HepG2 (cell line): Measurements from ENCODE around the gene PARD3. TPM values are rescaled to one million over a fixed set of nuclear protein-coding genes. Genes with fewer than 3 reads are reported as not detected.

ENCODE experiments used
- ATF7 ChIP-seq, 2 experiments: fragments of 450-650 bp in 1 of 2; sonication (generic) in 1 of 2; formaldehyde crosslinking in 1 of 2; IDR thresholded peaks; 2 replicates each; pipeline versions ENCODE4 v1.4.0 to v1.6.1; 2016 to 2020; ENCODE audit warnings: antibody characterized with exemption in 1 of 2, mild to moderate bottlenecking in 1 of 2, missing genetic modification reagents in 1 of 2
- CCAR2 ChIP-seq: fragments of 200-400 bp; formaldehyde crosslinking; optimal IDR thresholded peaks from 2 replicates; pipeline ENCODE3; 2018; ENCODE audit warnings: low read depth, mild to moderate bottlenecking, low read length, moderate library complexity
- GATAD2A ChIP-seq: IDR thresholded peaks from 2 replicates; pipeline ENCODE4 v1.6.1; 2016
- HOXD1 ChIP-seq: sonication (generic); formaldehyde crosslinking; IDR thresholded peaks from 2 replicates; pipeline ENCODE4 v1.5.0; 2020; ENCODE audit warnings: missing genetic modification reagents
- KAT2B ChIP-seq: fragments of 150-350 bp; IDR thresholded peaks from 2 replicates; pipeline ENCODE4 v1.6.1; 2014; ENCODE audit warnings: low read depth, low read length, borderline replicate concordance
- MBD4 ChIP-seq: IDR thresholded peaks from 2 replicates; pipeline ENCODE4 v1.6.1; 2012; ENCODE audit warnings: low read length, inconsistent platforms, borderline replicate concordance
- PBX2 ChIP-seq: IDR thresholded peaks from 2 replicates; pipeline ENCODE4 v1.6.1; 2016; ENCODE audit warnings: control low read depth
- PRPF4 ChIP-seq: fragments of 200-400 bp; formaldehyde crosslinking; IDR thresholded peaks from 2 replicates; pipeline ENCODE4 v1.6.1; 2016; ENCODE audit warnings: low read length, low read depth; ENCODE audit not compliant: poor library complexity, severe bottlenecking
- RAD21 ChIP-seq: fragments of 450-650 bp; formaldehyde crosslinking; IDR thresholded peaks from 2 replicates; pipeline ENCODE4 v1.5.0; 2020; ENCODE audit warnings: mild to moderate bottlenecking
- THAP9 ChIP-seq: sonication (generic); formaldehyde crosslinking; IDR thresholded peaks from 2 replicates; pipeline ENCODE4; 2020; ENCODE audit warnings: missing genetic modification reagents, mild to moderate bottlenecking, borderline replicate concordance
- TIGD3 ChIP-seq: sonication (generic); formaldehyde crosslinking; IDR thresholded peaks from 2 replicates; pipeline ENCODE4 v1.5.1; 2020; ENCODE audit warnings: mild to moderate bottlenecking, missing genetic modification reagents, borderline replicate concordance
- ZFP91 ChIP-seq: sonication (generic); formaldehyde crosslinking; IDR thresholded peaks from 2 replicates; pipeline ENCODE4 v1.9.0; 2022; ENCODE audit warnings: missing genetic modification reagents, mild to moderate bottlenecking, borderline replicate concordance
- ZNF33A ChIP-seq: sonication (generic); formaldehyde crosslinking; IDR thresholded peaks from 2 replicates; pipeline ENCODE4 v1.5.1; 2020; ENCODE audit warnings: missing genetic modification reagents, mild to moderate bottlenecking, moderate library complexity, borderline replicate concordance
- ZNF407 ChIP-seq: sonication (generic); formaldehyde crosslinking; IDR thresholded peaks from one replicate; pipeline ENCODE4 v1.5.1; 2020; ENCODE audit warnings: mild to moderate bottlenecking, missing genetic modification reagents; ENCODE audit errors: not compliant biosample characterization
- polyA plus RNA-seq, 8 experiments: library from polyadenylated mRNA; depleted of rRNA in 3 of 8; stranded (reverse) in 7 of 8; unstranded in 1 of 8; fragments of >200 nt; fragmentation: Illumina TruSeq in 4 of 8; extraction: Trizol in 4 of 8; gene quantifications; 2 replicates each; pipeline versions ENCODE4 v1.2.1 to v1.2.3, GENCODE V29; 2011 to 2016; ENCODE audit warnings: low read depth in 4 of 8, missing spikeins in 1 of 8, mixed read lengths in 1 of 8; ENCODE audit not compliant: insufficient read depth in 1 of 8
- total RNA-seq, 5 experiments: library from RNA; depleted of rRNA; stranded (reverse); fragments of >200 nt; fragmentation: Illumina TruSeq; extraction: Trizol; gene quantifications; 2 replicates each; pipeline ENCODE4 v1.2.3, GENCODE V29; 2016; ENCODE audit warnings: low read depth in 1 of 5

Gene PARD3
- total and polyA plus RNA-seq, 2 of the 13 experiments (the other 11 are each of a cell fraction or from before 2014, with no cell fraction given), result 40.9 to 60.0 TPM

- TF ChIP-seq THAP9 (CRISPR knock-in tag), result no peak
- TF ChIP-seq RAD21 (CRISPR knock-in tag), result peak; percentile 60
- TF ChIP-seq ZFP91 (CRISPR knock-in tag), result 0 out of 2 replicates have a peak, but pooled peaks have one; percentile 17
- TF ChIP-seq ZNF407 (CRISPR knock-in tag), result no peak
- TF ChIP-seq KAT2B, result no peak
- TF ChIP-seq CCAR2, result no peak
- no peak for TF ChIP-seq MBD4
- TF ChIP-seq PRPF4, result no peak
- no peak for TF ChIP-seq GATAD2A (CRISPR knock-in tag)
- TF ChIP-seq HOXD1 (CRISPR knock-in tag), result no peak
- no peak for TF ChIP-seq ZNF33A
- TF ChIP-seq PBX2 (CRISPR knock-in tag), result no peak
- TF ChIP-seq TIGD3 (CRISPR knock-in tag), result no peak
- no peak for TF ChIP-seq ATF7 (IDR thresholded peaks at IDR 0.05)
- TF ChIP-seq ATF7 (CRISPR knock-in tag; IDR thresholded peaks at IDR 0.05), result no peak
Measured at GRCh38 chr10:34824870-34825269, 9.8 kb upstream of the PARD3 start (continued).
